ENCODE results near the gene SEL1L.

DNA sequence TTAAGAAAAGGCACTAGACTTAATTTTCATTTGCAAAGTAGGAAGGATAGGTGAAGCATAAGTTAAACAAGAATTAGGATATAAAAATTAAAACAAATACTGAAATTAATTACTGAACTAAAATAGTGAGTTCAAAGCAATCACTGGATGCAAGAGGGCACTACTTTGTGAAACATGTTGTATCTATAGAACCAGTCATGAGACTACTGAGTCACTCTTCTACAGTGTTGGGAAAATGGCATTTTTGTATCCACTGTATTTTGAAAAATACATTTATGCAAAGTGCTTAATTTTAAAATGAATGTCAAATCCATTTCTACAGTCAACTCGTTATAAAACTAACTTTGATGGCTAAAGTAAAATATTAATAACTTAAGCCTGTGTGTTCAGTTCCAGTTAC is 47.9 kb downstream of the SEL1L start:
- TF ChIP-seq, protein P1, sequence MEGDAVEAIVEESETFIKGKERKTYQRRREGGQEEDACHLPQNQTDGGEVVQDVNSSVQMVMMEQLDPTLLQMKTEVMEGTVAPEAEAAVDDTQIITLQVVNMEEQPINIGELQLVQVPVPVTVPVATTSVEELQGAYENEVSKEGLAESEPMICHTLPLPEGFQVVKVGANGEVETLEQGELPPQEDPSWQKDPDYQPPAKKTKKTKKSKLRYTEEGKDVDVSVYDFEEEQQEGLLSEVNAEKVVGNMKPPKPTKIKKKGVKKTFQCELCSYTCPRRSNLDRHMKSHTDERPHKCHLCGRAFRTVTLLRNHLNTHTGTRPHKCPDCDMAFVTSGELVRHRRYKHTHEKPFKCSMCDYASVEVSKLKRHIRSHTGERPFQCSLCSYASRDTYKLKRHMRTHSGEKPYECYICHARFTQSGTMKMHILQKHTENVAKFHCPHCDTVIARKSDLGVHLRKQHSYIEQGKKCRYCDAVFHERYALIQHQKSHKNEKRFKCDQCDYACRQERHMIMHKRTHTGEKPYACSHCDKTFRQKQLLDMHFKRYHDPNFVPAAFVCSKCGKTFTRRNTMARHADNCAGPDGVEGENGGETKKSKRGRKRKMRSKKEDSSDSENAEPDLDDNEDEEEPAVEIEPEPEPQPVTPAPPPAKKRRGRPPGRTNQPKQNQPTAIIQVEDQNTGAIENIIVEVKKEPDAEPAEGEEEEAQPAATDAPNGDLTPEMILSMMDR (conservative IDR thresholded peaks at IDR 0.05; ENCODE audit: low read length) = no peak
- TF ChIP-seq EZH2phosphoT487 (IDR thresholded peaks at IDR 0.05; ENCODE audit: borderline replicate concordance, low read depth, low read length) = no peak
